ENCODE results near the gene KNSTRN.

The KNSTRN gene

DNA sequence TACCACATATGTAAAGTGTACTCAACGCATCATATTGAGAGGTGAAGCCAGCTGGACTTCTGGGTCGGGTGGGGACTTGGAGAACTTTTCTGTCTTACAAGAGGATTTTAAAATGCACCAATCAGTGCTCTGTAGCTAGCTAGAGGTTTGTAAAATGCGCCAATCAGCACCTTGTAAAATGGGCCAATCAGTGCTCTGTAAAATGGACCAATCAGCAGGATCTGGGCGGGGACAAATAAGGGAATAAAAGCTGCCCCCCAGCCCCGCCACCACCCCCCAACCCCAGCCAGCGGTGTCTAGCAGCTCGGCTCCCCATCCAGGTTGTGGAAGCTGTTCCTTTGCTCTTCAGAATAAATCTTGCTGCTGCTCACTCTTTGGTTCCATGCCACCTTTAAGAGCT is 16.8 kb downstream of the KNSTRN start:
- no peak for DNase-seq (ENCODE audit: low spot score)

GRCh38 chr15:40405501-40406381 is 23.2 kb downstream of the KNSTRN start, which contains the start of gene IVD:
IVD (plus strand) TSS chr15:40405795; CDS start chr15:40405828, 33 bp downstream.
- DNase-seq (ENCODE audit: low spot score) = peak; percentile 100

- DNase-seq (ENCODE audit: low spot score) = no peak
Measured at GRCh38 chr15:40407330-40407990, 24.9 kb downstream of the KNSTRN start.

- no peak for DNase-seq (ENCODE audit: low spot score)
Measured at GRCh38 chr15:40409366-40409765, 26.8 kb downstream of the KNSTRN start.

DNA sequence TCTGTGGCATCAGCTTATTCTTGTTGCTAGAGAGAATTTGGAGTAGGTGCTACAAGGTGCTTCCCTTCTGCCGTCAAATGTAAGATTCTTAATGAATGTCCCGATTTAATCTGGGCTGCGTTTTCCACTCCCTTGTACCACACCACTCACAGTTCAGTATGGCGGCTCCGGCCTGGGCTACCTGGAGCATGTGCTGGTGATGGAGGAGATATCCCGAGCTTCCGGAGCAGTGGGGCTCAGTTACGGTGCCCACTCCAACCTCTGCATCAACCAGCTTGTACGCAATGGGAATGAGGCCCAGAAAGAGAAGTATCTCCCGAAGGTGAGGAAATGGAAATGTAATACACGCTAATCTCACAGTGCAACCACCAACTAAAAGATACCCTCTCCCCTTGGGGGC is 28.0 kb downstream of the KNSTRN start:
- no peak for DNase-seq (ENCODE audit: low spot score)

GRCh38 chr15:40412095-40412759 is 29.7 kb downstream of the KNSTRN start:
- no peak for DNase-seq (ENCODE audit: low spot score)

GRCh38 chr15:40413036-40413435 is 30.5 kb downstream of the KNSTRN start:
- DNase-seq (ENCODE audit: low spot score) = no peak

DNA sequence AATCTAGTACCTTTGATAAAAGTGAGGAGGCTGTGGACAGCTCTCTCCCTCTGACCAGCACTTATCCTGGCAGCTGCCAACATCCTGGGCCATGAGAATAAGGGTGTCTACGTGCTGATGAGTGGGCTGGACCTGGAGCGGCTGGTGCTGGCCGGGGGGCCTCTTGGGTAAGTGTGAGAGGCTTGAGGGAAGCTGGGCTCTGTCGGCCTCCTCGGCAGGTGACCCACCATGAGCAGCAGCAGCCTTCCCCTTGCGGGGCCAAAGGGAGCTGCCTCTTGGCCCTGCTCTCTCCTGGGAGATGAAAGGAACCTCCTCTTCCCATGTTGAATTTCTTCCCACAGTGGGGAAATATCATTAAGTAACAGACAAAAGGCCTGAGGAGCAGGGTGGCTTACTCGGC is 32.3 kb downstream of the KNSTRN start:
- no peak for DNase-seq (ENCODE audit: low spot score)

DNA sequence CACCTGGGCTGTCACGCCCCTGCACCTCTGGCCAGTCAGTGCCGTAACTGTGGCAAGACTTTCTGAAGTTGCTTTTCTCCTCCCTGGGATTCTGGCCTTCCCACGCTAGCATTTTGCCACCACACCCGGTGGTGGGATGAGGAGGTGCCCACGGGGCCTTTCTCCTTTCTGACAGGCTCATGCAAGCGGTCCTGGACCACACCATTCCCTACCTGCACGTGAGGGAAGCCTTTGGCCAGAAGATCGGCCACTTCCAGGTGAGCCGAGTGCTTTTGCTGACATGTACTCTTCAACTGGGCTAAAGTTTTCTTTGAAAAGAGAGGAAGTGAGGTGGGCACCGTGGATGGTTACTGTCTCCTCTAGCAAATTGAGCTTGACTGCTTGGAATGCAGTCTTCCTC is 32.7 kb downstream of the KNSTRN start:
- no peak for DNase-seq (ENCODE audit: low spot score)

- DNase-seq (ENCODE audit: low spot score) = no peak
Measured at GRCh38 chr15:40416056-40416455, 33.5 kb downstream of the KNSTRN start.

- DNase-seq (ENCODE audit: low spot score) = no peak
Measured at GRCh38 chr15:40418126-40418525, 35.6 kb downstream of the KNSTRN start.

DNA sequence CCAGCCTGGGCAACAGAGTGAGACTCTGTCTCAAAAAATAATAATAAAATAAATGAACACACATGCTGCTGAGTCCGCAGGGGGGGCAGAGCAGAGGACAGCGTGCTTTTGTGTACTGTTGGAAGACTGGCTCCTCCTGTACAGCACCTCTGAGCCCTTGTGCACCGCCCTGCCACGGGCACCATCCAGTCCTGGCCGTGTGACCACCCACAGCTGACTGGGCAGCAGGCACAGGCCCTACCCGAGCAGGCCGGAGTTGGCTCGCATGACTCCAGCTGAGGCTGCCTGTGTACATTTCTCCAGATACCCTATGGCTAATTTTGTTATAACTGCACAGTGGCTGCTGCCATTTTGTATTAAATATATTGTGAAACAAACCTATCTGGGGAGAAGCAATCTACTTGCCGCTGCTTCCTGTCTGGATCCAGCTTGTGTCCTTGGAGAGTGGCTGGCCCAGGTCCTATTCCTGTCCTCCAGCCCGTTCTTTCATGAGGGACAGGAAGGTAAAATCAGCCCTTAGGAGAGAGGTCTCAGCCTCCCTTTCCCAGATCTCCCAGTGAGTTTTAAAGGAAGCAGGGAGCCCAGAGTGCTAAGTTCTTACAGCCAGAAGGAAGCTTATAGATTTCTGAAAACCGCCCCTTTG is 37.7 kb downstream of the KNSTRN start:
- no peak for DNase-seq (ENCODE audit: low spot score)

GRCh38 chr15:40420793-40421192 is 38.3 kb downstream of the KNSTRN start:
- no peak for DNase-seq (ENCODE audit: low spot score)

DNA sequence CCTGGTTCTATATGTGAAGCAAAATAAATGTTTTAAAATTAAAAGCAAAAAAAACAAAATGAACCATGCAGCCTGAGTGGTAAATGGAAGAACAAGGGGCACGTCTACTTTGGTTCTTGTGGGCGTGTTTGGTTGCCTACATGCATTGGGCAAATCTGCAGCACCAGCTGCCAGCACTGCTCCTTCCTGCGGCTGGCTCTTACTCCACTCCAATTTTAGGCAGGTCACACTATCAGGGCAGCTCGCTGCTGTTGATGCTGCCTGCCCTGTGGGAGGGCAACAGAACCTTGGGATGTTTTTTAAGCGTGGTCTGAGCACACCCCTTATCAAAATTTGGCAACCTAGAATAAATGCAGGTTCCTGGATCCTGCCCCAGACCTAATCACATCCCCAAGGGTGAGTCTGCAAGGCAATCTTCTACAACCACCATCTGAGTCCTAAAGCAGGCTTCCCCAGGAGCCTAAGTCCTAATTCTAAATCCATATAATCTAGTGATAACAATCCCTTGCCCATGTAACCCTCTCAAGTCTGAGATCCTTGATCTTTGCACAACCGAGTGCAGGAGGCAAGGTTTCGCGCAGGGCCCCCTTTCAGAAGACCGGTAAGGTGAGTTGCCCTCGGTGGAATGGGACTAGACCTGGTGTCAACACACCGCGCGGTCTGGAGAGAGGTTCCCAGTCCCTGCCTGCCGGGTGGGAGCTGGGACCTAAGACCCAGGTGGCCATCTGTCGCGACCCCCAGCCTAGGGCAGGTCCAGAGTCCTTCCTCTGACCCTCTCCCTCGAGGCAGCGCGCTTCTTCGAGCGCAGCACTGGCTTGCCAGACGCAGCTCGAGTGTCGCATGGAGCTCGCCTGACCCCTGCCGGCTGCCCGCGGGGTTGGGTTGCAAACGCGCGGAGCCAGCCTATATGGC is 39.0 kb downstream of the KNSTRN start:
- peak; percentile 91 for DNase-seq (ENCODE audit: low spot score)

- no peak for DNase-seq (ENCODE audit: low spot score)
Measured at GRCh38 chr15:40424483-40425115, 42.1 kb downstream of the KNSTRN start.

DNA sequence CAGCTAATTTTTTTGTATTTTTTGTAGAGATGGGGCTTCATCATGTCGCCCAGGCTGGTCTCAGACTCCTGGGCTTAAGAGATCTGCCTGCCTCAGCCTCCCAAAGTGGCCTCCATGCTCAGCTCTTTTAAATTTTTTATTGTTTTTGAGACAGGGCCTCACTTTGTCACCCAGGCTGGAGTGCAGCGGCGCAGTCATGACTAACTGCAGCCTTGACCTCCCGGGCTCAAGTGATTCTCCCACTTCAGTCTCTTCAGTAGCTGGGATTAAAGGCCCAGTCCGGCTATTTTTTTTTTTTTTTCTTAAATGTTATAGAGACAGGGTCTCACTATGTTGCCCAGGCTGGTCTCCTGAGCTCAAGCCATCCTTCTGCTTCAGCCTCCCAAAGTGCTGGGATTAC is 43.2 kb downstream of the KNSTRN start:
- no peak for DNase-seq (ENCODE audit: low spot score)

DNA sequence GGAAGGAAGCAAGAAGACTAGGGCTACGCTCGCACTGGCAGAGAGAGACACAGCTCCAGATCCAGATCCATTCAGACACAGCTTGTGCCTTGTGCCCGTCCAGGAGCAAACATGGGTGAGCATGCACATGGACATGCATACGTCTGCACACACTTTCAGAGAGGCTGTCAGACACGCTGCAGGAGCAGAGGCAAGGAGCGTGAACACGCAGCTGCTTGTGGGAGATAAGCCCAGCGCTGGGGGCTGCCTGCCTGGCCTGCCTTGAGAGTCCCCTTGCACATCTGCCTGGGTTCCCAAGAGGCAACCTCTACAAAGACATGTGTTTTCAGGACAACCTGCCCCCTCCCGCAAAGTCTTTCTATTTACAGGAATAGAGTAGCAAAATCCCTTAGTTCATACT is 44.7 kb downstream of the KNSTRN start:
- DNase-seq (ENCODE audit: low spot score) = no peak

DNA sequence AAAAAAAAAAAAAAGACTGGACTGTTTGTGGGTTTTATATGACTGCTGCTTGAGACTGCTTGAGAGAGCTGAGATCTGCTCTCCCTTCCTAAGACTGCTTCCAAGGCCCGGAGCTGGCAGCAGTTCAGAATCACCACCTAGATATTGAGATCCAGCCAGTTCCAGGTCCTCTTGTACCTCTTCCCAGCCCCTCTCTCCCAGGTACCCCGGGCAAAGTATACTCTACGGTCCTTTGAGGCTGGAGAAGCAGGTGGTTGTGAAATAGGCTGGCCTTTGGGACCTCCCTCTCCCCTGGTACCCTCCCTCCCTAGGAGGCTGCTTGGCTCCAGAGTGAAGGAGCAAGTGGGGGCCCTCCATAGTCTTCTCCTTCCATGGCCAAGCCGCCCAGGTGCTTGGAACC is 45.7 kb downstream of the KNSTRN start:
- DNase-seq (ENCODE audit: low spot score) = no peak

DNA sequence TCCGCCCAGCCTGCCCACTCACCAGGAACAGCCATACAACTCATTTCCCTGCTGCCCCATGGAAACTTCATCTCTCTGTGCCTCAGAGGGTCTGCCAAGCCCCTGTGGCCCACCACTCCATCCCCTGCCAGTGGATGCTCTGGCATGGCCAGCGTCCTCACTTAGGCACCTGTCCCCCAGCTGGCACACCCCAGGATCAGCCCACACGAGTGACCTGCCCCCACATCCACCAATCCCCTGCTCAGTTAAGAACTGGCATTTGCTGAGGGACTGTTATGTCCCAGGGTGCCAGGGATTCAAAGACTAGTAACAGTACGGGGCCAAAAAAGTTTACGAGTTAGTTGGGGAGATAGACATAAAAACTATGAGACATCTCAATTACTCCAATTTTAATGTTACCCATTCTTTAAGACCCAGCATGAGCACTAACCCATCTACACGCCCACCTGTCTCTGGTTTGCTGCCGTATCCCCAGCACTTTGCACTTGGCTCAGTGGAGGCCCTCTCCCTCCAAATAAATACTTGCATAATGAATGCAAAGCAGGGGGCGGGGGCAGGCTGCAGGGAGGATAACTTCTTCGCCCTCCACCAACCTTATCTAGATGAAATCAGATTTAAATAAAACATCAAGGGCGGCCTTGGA is 46.7 kb downstream of the KNSTRN start:
- no peak for DNase-seq (ENCODE audit: low spot score)

- peak; percentile 84 for DNase-seq (ENCODE audit: low spot score)
Measured at GRCh38 chr15:40430271-40430805, 47.8 kb downstream of the KNSTRN start.
